NCI-H2107 treated with DMSO at 0.1 percent for 48 hours (cell line): ENCODE measurements around the gene ANKRD33.

Experiments
- DNase-seq: peaks from one replicate; lab custom pipeline; 2025; ENCODE audit not compliant: unreplicated experiment; lab: John Stamatoyannopoulos, UW

ANKRD33 gene

DNA sequence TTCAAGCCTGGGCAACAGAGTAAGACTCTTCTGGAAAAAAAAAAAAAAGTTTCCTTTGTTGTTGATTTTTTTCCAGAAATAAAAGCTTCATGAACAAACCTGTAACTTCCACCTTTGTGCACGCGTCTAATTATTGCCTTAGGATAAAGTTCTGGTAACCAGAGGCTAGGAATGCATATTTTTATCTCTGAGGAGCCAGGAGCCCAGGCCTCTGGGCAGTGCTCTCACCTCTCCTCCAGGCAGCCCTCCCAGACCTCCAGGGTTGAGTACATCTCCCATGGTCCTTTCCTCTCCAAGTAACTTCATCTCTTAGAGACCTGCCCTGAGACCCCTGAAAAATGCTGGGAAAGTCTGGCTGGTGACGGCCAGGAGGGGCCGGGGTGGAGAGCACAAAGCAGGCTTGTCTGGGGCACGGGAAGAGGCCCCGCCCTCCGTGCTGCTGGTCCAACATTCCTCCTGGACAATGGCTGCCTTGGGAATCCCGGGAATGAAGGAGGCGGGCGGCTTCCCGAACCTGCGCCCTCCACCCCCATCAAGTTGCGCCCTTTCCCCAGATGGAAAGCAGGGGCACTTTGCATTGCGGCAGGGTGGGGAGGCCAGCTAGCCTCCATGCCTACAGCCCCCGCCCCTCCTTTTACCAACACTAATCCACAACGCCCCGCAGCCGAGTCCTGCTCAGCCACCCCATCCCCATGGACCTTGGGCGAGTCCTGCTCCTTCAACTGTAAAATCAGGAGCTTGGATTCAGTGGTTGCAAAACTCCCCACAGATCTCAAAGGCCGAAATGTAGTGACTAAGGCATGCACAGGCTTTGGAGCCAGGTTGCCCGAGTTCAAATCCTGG, 32.1 kb upstream of the ANKRD33 start:
- no peak for DNase-seq

DNA sequence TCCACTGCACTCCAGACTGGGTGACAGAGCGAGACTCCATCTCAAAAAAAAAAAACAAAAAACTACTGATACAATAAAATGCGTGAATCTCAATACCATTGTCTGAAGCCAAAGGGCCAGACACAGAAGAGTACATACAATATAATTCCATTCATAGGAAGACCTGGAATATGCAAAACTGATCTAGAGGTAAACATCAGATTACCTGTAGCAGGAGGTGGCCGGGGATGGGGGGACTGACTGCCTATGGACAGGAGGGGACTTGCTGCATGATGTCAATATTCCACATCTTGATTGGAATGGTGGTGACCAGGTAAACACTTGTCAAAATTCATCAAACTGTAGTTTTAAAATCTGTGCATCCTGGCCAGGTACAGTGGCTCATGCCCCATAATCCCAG, 26.9 kb upstream of the ANKRD33 start:
- no peak for DNase-seq

DNA sequence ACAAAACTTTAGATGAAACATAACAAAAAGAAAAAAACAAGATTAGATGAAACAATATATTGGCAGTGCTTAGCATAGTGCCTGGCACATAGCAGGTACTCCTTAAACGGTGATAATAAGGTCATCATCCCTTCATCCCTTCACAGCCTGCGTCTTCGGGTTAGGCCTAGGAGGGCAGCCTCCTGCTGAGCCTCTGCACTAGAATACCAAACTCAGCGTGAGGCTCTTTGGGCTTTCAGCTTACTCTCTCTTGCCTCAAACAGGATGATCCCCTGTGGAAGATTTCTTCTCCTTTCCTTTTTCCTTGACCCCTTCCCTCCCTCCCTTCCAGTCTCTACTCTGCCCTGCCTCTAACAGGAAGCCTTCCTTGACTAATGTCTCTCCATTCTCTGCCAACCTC, 25.0 kb upstream of the ANKRD33 start:
- no peak for DNase-seq

DNA sequence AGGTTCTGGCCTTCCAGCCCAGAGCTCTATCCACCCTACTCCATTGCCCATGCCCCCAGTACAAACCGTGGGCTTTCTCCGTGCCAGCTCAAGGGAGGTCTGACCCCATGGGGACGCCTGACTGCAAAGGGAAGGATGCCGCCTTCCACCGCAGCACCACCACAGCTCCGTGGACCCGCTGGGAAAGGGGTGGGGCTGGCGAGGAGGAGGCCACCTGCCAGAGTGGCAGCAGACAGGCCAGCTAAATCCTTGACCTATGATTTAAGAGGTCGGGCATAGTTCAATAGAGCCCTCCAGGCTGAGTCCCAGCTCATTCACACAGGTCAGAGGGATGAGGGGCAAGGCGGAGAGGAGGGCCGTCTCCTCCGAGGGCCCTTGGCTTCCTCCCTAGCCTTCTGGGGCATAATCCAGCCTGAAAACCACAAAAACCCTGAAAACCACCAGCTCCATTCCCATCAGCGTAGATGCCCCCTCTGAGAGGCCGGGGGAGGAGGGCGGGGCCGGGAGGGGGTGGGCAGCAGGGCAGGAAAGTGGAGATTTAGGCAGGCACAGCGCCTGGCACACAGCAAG, 24.5 kb upstream of the ANKRD33 start:
- peak; percentile 21 for DNase-seq

DNA sequence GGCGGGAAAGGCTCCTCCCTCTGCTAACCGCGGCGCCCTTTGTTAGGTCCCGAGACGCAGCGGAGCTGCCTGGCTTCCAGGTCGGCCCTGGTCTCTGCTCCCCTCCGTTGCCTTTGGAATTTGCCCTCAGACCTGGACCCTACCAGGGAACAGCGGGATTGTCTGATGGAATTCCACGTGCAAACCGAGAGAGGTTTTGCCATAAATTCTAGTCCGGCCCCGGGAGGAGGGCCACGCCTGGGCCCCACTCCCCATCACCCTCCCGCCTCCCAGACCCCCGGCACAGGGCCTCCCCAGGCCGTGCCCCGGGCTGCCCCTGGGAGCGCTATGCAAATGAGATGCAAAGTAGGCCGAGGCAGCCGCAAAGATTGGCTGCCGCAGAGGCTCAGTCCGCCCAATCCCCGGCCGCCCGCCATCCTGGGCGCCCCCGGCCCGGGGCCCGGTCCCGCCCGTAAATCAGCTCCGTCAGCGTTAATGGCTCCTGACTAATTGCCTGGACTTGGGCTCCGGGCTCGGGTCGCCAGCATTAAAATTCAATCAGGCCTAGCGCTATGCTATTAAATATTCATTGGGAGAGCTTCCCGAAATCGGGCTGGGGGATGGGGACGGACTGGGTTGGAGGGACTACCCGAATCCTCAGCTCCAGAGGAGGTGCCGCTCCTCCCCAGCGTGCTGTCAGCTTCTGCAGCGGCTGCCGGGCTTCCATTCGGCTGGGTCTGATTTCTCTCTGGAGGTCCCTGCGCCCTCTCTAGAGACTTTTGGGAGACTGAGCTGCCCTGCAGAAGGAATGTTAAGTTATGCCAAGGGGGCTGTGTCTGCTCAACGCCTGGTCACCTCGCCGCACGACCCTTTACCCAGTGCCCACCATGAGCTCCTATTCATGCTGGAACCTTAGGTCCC, 23.7 kb upstream of the ANKRD33 start:
- DNase-seq = peak; percentile 47

DNA sequence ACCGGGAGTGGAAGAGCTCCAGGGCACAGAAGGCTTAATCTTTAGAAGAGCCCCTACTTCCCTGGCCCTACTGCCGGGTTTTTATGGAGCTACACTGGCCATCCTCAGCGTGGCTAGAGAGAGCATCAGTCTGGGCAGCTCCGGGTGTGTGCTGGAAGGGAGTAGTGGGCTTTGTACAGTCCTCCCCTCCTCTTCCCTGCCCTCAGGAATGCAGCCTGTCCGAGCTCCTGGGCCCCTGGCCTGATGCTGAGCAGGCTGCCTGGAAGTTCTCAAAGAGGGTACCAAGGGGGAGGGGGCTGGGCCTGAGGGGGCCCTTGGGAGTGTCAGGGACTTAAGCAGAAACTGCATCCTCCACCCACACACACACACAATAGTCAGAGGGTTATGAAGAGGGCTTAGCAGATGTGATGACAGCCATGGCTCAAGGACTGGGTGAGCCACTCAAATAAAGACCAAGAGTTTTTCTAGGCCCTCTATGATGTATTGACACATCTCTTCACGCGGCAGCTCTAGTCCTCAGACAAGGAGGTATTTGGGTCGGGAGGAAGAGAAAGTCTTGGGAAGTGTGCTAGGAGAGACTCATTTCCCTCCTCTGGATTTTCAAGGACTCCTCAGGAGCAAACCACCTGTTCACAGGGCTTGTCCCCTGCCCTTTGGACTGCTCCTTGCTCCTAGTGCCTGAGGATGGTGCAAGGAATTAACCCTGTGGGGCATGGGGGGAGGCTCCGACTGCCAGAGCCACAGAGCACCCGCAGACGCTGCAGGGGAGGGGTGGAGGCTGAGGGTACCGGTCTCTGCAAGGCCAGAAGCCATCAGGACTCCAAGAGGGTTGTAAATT, 22.9 kb upstream of the ANKRD33 start:
- no peak for DNase-seq

DNA sequence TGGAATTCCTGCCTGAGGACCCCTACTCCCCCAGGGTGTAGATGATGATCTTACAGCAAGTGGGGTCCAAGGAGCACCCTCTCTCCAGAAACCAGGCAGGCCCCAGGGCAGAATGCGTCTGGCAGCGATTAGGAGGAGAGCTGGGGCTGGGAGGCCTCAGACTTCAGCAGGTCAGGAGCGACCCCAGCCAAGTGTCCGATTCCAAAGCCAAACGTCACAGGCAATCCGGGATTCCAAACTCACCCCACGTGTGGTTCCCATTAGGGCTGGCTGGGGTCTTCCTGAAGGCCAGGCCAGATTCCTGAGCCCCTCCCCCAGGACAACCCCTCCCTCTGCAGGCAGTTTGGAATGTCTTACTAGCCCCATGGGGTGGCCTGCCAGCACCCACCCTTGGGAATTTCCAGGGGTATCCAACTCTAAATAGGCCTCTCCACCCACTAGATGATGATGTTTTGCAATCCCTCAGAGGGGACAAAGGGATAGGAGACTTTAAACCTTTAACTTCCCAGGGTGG, 22.1 kb upstream of the ANKRD33 start:
- DNase-seq = no peak

DNA sequence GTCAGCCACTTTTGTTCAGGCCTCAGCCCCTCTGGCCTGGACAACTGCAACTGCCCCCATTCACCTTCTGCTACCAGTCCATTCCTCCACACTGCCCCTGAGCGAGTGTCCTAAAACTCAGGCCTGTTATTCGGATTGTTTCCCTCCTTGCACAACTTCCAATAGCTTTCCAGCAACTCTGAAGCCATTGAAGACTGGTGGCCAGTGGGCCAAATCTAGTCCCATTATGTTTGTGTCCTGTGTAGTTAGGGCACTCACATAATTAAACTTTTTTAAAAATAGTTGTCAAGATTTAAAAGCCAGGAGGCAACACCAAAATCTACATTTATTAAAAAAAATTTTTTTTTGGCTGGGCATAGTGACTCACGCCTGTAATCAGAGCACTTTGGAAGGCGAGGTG, 21.6 kb upstream of the ANKRD33 start:
- no peak for DNase-seq

DNA sequence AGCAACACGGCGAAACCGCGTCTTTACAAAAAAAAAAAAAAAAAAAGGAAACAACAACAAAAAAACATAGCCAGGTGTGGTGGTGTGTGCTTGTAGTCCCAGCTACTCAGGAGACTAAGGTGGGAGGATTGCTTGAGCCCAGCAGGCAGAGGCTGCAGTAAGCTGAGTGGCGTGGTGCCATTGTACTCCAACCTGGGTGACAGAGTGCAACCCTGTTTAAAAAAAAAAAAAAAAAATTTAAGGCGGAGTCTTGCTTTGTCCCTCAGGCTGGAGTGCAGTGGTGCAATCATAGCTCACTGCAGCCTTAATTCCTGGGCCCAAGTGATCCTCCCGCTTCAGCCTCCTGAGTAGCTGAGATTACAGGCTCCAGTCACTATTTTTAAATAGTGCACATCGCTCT, 21.1 kb upstream of the ANKRD33 start:
- peak; percentile 16 for DNase-seq

DNA sequence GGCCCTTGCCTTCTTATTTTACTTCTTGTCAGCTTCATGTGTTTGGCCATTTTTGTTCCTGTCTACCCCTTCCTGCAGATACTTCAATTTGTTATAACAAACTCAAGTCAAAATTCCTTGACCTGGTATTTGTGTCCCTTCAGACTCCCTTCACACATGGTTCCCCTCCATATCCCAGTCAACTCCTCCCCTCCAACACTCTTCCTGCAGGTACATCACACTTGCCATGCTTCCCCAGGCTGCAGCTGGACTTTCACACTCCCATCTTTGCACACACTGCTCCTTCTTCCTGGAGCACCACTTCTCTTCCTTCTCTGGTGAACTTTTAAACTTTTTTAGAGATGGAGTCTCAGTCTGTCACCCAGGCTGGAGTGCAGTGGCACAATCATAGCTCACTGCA, 20.5 kb upstream of the ANKRD33 start:
- DNase-seq = no peak

DNA sequence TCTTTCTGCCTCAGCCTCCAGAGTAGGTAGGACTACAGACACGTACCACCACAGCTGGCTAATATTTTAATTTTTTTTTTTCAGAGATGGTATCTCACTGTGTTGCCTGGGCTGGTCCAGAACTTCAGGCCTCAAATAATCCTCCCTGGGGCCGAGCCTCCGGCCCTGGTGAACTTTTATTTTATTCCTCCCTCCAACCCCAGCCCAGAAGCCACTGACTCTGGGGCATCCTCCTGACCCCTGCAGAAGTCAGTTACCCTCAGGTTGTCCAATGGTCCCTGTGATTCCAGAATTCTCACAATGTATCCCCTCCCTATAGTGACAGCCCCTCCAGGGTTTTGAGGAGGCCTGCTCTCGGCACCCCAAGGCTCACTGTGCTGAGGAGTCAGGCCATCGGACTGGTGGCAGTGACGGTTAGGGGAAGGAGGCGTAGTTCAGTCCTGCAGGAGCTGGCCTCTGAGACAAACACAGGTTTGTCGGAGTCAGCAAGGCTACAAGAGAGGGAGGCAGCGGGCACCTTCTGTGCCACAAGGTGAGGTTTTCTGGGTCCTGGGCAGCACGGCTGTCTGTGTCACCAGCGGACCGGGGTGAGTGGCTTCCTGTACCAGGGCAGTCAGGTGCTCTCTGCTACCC, 20.0 kb upstream of the ANKRD33 start:
- DNase-seq = no peak

DNA sequence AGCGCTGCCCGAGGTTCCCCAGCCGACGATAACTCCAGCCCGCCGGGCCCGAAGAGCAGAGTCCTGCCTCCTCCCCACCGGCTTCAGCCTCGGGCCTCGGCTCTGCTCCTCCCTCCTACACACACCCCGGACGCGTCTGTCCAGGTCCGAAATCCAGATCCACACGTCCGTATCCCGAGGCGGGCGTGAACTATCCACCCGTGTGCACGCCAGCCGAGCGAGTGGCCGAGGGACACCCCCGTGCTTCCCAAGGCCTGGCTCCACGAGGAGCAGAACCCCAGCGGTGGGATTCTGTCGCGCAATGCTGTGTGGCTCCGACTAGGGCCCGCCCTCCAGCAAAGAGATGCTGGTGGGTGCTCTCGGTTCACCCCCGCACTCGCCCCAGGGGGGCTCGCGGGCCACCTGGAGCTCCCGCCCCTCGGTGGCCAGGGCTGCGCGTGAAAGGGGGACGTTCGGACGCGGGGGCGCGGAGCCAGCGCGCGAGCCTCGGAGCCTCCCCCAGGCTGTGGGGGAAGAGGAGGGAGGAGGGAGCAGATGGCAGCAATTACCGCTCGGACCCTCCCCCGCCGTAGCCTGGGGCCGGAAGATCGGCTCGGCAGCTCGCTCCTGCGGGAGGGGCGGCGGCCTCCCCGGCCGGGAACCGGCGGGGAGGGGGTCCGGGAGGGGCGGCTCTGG, 18.9 kb upstream of the ANKRD33 start:
- no peak for DNase-seq

DNA sequence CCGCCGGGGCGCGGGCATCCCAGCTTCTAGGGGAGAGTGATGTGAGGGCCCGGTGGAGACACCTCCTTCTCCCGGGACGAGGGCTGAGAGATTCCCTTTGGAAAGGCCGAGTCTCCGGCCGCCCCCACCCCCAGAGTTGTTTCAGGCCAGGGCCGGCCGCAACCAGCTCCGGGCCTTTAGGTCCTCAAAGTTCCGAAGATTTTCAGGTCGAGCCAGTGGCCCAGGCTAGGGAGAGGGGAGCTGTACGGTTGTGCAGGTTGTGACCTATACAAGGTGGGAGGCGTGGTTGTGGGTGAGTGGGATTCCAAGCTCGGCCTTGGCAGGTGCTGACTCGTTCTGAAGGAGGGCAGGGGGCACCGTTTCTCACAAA, 18.4 kb upstream of the ANKRD33 start:
- no peak for DNase-seq

DNA sequence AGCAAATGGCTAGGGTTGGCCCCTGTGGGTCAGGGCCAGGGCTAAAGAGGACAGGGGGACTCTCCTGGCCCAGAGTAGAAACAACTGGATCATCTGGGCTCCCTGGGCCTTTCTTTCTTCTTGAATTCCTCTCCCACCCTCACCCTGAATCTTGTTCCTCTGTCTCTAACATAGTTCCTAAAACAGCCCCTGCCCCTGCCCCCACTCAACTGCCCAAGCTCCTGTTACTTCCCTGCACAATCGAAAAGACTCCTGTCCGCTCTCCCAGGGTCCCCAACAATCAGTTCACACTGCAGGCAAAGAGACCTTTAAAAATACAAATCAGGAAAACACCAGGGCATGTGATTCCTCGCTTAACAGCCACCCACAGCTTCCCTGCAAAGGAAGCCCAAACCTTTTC, 18.0 kb upstream of the ANKRD33 start:
- DNase-seq = no peak

DNA sequence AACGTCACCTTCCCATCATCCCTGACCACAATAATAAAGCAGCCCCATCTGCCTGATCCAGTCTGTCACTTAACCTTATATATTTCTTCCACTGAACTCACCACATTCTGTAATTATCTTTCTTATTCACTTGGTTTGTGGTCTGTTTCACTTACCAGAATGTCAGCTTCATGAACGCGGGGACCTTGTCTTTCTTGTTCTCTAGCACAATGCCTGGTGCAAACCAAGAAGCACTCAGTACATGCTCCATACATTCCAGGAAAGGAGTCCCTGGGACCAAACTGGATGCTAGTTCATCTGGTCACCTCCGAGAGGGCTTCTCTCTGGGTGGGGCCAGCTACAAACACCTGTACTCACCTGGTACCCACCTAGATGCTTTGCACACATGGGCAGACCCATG, 17.4 kb upstream of the ANKRD33 start:
- no peak for DNase-seq

DNA sequence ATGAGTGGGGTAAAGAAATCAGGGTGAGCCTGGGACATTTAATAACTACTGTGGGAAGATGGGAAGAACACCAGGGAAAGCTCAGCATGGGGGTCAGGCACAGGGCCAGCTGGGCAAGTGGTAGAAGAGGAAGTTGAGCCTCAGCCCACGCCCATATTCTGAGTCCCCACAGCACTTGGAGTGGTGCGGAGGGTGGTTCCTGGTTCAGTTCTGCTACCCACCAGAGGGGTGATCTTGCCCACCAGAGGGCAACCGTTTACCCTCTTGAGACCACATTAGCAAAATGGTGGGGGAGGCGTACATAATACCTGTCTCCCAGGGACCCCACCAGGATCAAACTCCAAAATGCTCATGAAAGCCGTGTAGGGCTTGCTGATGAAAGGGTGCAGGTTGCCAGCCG, 16.8 kb upstream of the ANKRD33 start:
- DNase-seq = no peak

DNA sequence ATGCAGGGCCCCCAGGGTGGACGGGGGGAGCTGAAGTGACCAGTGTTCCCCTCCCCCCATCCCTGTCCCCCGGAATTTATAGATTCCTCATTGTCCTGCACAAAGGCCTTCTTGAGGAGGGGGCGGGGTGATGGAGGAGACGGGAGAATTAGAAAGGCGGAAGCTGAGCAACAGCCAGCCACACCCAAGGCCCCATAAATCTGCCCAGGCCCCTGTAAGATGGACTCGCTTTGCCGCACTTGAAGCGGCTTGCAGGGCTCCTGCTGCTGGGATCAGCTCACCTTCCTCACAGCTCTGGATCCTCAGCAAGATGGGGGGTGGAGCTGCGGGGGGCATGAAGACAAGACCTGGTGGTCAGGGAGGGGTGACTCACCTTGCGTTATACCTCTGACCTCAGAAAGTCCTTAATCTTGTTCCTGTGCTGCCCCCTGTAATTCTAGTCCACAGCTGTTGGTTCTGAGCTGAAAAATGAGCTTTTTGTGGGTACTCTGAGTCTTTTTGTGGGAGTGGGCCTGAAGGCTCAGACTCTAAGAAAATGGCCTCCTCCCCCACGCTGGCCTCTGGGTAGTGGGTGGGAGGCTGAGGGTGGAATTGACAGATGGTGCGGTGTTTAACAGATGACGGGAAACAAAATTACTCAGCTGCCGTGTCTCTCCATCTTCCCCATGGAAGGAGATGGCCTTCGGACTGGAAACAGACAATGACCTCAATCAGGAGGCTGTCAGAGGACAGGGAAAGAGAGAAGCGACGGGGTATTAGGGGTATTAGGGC, 15.8 kb upstream of the ANKRD33 start:
- DNase-seq = no peak

DNA sequence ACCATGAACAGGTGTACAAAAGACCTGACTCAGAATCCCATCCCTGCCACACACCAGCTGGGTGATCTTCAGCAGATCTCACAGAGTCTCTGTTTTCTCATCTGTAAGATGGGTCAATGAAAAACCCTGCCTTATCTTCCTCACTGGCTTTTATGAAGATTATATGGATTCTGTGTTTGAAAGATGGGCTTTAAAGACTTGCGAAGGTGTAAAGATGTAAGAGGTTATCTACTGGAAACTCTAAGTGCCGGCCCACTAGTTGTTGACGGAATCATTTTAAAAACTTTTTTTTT, 15.3 kb upstream of the ANKRD33 start:
- DNase-seq = no peak

DNA sequence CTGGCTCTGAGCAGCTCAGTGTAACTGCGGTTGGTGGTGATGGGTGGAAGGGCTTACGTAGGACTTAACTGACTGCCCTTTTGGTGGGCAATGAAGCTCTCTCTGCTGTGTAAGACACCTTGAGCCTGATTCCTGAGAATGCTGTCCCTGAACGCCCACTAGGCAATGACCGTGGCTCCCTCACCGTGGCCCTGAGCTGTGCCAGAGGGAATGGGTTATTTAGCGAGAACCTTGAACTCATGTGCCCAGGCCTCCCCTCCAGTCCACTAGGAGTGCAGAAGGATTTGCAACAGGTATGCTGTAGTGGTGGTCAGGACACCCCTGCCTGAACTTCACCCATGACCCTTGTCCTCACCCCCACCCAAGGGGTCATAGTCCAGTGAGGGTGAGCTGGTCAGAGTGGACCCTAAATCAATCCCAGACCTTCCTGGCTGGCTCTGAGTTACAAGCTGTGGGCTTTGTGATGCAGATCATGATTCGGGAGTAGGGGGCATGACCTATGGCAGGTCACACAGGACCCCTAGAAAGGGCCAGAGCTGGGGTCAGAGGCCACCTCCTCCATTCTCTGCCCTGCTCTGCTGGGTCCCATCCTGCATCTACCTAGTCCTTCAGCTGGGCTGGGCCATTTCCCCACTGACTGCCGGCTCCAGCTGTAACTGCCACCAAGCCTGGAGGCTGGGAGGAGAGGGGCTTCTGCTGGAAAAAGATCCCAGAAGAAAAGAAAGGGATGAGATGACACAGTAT, 14.5 kb upstream of the ANKRD33 start:
- no peak for DNase-seq
